Thymus (tissue), 11 donors: ENCODE data around the gene MRPS35. TPM values are rescaled to one million over a fixed set of nuclear protein-coding genes. Genes with fewer than 3 reads are reported as not detected.

Experiments used
- DNase-seq, 9 donors: peaks; one replicate each; pipeline ENCODE4 v3.0.0-alpha.2; 2013; ENCODE audit warnings: low spot score in 9 of 9, low read depth in 6 of 9, missing footprints in 1 of 9
- H3K27ac ChIP-seq, 2 donors: one replicate each; pipeline ENCODE4 v1.5.1; 2013; ENCODE audit warnings: control low read depth in 1 of 2, low read depth in 1 of 2, low read length in 1 of 2, mild to moderate bottlenecking in 1 of 2, moderate library complexity in 1 of 2
- H3K27me3 ChIP-seq, 2 donors: one replicate each; pipeline ENCODE4 v1.5.1; 2013; ENCODE audit warnings: low read length in 1 of 2; ENCODE audit not compliant: control insufficient read depth in 2 of 2, insufficient read depth in 1 of 2
- H3K36me3 ChIP-seq, 2 donors: one replicate each; pipeline ENCODE4 v1.5.1; 2013; ENCODE audit warnings: low read length in 1 of 2, mild to moderate bottlenecking in 1 of 2, moderate library complexity in 1 of 2; ENCODE audit not compliant: control insufficient read depth in 2 of 2, insufficient read depth in 2 of 2
- H3K4me1 ChIP-seq, 2 donors: one replicate each; pipeline ENCODE4 v1.5.1; 2013; ENCODE audit warnings: low read length in 2 of 2; ENCODE audit not compliant: control insufficient read depth in 2 of 2, insufficient read depth in 2 of 2
- H3K4me3 ChIP-seq, 2 donors: one replicate each; pipeline ENCODE4 v1.5.1; 2013; ENCODE audit warnings: low read length in 2 of 2, control low read depth in 1 of 2, mild to moderate bottlenecking in 1 of 2
- H3K9me3 ChIP-seq, 2 donors: one replicate each; pipeline ENCODE4 v1.5.1; 2013; ENCODE audit warnings: low read length in 1 of 2, mild to moderate bottlenecking in 1 of 2; ENCODE audit not compliant: control insufficient read depth in 2 of 2, insufficient read depth in 1 of 2
- WGBS: extraction: QIAGEN DNeasy Blood & Tissue Kit; methylation state at CpG from one replicate; pipeline ENCODE4 v1.1.7; 2013; 5-methylcytosine and 5-hydroxymethylcytosine counted together
- polyA plus RNA-seq: library from polyadenylated mRNA; stranded (reverse); fragments of 200-250 nt; gene quantifications from one replicate; pipeline ENCODE4 v1.2.3, GENCODE V29; 2013
- total RNA-seq: library from RNA; stranded (reverse); fragments of 120-200 nt; gene quantifications from one replicate; pipeline ENCODE4 v1.2.4, GENCODE V29; 2013
- donor health status: healthy.

Gene MRPS35
- total and polyA plus RNA-seq, 2 donors = 32.1 to 48.2 TPM

- Histone ChIP-seq H3K4me1 (peaks cover 0 to 2% of the 10 kb centered on the region in 2 donors), H3K27ac (no peak overlapping the region), H3K27me3 (no peaks in the 10 kb centered on the region), H3K36me3 (no peaks in the 10 kb centered on the region), H3K9me3 (no peaks in the 10 kb centered on the region), H3K4me3 (no peak overlapping the region)
- 0% methylated on average over 1 of the region's 1 CpG for WGBS
- DNase-seq = no peak
Observed at GRCh38 chr12:27805238-27805637, 94.6 kb downstream of the MRPS35 start.

Other genes starting within 250 kb of the MRPS35 start
- 23.7 TPM for gene PPFIBP1, start 186.6 kb upstream of the MRPS35 start, total RNA-seq
- 10.0 TPM for gene PPFIBP1, start 186.6 kb upstream of the MRPS35 start, polyA plus RNA-seq
- gene REP15, start 14.4 kb upstream of the MRPS35 start, total RNA-seq = 0.47 TPM
- gene REP15, start 14.4 kb upstream of the MRPS35 start, polyA plus RNA-seq = 0.94 TPM
- gene KLHL42, start 69.4 kb downstream of the MRPS35 start, total RNA-seq = 9.0 TPM
- 8.8 TPM for gene KLHL42, start 69.4 kb downstream of the MRPS35 start, polyA plus RNA-seq
- 0.14 TPM for gene MANSC4, start 69.4 kb downstream of the MRPS35 start, total RNA-seq
- 0.11 TPM for gene MANSC4, start 69.4 kb downstream of the MRPS35 start, polyA plus RNA-seq